ENCODE results near the gene FUT3. TPM values are rescaled to one million over a fixed set of nuclear protein-coding genes. Genes with fewer than 3 reads are reported as not detected.

The FUT3 gene
- polyA plus RNA-seq, result 0.64 and 0.82 TPM in 2 replicates
- not detected in 2 replicates for polyA minus RNA-seq

- no peak within 1 kb of the TSS for H3K27ac ChIP-seq (ENCODE audit: low read length)
- no peaks in the 10 kb centered on the region for H3K9me2 ChIP-seq (ENCODE audit: insufficient read depth, low read length)
- no peak within 1 kb of the TSS for H3K9ac ChIP-seq (ENCODE audit: low read length)
- no peak for TF ChIP-seq RAD21 (conservative IDR thresholded peaks at IDR 0.05)
- TF ChIP-seq, protein P1, sequence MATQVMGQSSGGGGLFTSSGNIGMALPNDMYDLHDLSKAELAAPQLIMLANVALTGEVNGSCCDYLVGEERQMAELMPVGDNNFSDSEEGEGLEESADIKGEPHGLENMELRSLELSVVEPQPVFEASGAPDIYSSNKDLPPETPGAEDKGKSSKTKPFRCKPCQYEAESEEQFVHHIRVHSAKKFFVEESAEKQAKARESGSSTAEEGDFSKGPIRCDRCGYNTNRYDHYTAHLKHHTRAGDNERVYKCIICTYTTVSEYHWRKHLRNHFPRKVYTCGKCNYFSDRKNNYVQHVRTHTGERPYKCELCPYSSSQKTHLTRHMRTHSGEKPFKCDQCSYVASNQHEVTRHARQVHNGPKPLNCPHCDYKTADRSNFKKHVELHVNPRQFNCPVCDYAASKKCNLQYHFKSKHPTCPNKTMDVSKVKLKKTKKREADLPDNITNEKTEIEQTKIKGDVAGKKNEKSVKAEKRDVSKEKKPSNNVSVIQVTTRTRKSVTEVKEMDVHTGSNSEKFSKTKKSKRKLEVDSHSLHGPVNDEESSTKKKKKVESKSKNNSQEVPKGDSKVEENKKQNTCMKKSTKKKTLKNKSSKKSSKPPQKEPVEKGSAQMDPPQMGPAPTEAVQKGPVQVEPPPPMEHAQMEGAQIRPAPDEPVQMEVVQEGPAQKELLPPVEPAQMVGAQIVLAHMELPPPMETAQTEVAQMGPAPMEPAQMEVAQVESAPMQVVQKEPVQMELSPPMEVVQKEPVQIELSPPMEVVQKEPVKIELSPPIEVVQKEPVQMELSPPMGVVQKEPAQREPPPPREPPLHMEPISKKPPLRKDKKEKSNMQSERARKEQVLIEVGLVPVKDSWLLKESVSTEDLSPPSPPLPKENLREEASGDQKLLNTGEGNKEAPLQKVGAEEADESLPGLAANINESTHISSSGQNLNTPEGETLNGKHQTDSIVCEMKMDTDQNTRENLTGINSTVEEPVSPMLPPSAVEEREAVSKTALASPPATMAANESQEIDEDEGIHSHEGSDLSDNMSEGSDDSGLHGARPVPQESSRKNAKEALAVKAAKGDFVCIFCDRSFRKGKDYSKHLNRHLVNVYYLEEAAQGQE (IDR thresholded peaks at IDR 0.05; ENCODE audit: borderline replicate concordance), result no peak
- no peak for TF ChIP-seq TAF1 (IDR thresholded peaks at IDR 0.05; ENCODE audit: low read depth)
- no peak for TF ChIP-seq MXI1 (conservative IDR thresholded peaks at IDR 0.05; ENCODE audit: poor library complexity, severe bottlenecking)
- no peak for TF ChIP-seq EZH2 (IDR thresholded peaks at IDR 0.05; ENCODE audit: borderline replicate concordance, insufficient read depth, low read length, poor library complexity, severe bottlenecking)
- TF ChIP-seq EP300 (conservative IDR thresholded peaks at IDR 0.05; ENCODE audit: poor library complexity, severe bottlenecking), result no peak
- TF ChIP-seq CTCF (IDR thresholded peaks at IDR 0.05; ENCODE audit: poor library complexity, severe bottlenecking), result no peak
- no peak for TF ChIP-seq SMC3 (conservative IDR thresholded peaks at IDR 0.05; ENCODE audit: poor library complexity)
- TF ChIP-seq POLR2AphosphoS5 (IDR thresholded peaks at IDR 0.05), result no peak
- no peaks in the 10 kb centered on the region for H3F3A ChIP-seq (ENCODE audit: insufficient read depth, low read length, poor library complexity, severe bottlenecking)
- H3K36me3 ChIP-seq (ENCODE audit: insufficient read depth, low read length), result no peaks in the 10 kb centered on the region
- H3K9me3 ChIP-seq (ENCODE audit: low read length), result no peaks in the 10 kb centered on the region
- H2AFZ ChIP-seq (ENCODE audit: low read depth, low read length), result no peak within 1 kb of the TSS
- H3K27me3 ChIP-seq (ENCODE audit: insufficient read depth, low read depth, low read length), result no peaks in the 10 kb centered on the region
- no peaks in the 10 kb centered on the region for H3K79me2 ChIP-seq (replicated peaks; ENCODE audit: insufficient read depth, low read length)
- no peak within 1 kb of the TSS for H3K4me2 ChIP-seq (ENCODE audit: low read length)
- no peak within 1 kb of the TSS for H3K4me3 ChIP-seq (ENCODE audit: low read length)
- H4K20me1 ChIP-seq (ENCODE audit: insufficient read depth), result no peaks in the 10 kb centered on the region
These were observed at the start of gene FUT3 for GRCh38 chr19:5851302-5851701. TSS of gene FUT3 (minus strand) at chr19:5851449.

DNA sequence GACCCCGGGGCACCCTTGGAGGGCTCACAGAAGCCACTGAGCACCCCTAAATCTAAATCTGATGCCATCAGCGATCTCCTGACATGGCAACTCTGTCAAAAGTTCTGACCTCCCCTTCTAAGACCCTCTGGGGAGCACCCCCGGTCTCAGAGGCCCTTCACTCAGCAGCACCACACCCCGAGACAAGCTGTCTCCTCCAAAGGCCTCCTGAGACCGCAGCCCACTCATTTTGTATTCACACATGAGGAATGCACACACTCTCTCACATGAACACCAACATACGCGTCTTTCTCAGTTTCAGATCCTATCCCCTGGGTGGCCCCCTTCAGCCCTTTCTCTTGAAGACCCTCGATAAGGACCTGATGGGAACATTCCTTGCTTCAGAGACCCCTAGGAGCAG lies 49.7 kb upstream of the FUT3 start:
- H3K9me2 ChIP-seq (ENCODE audit: insufficient read depth, low read length), result no peaks in the 10 kb centered on the region
- no peak overlapping the region for H2AFZ ChIP-seq (ENCODE audit: low read depth, low read length)
- H3K79me2 ChIP-seq (replicated peaks; ENCODE audit: insufficient read depth, low read length), result peaks cover 22% of the 10 kb centered on the region
- H3K9me3 ChIP-seq (ENCODE audit: low read length), result no peaks in the 10 kb centered on the region
- no peaks in the 10 kb centered on the region for H3K27me3 ChIP-seq (ENCODE audit: insufficient read depth, low read depth, low read length)
- no peaks in the 10 kb centered on the region for H3K36me3 ChIP-seq (ENCODE audit: insufficient read depth, low read length)
- H3K27ac ChIP-seq (ENCODE audit: low read length), result no peak overlapping the region
- no peak overlapping the region for H3K4me2 ChIP-seq (ENCODE audit: low read length)
- no peak overlapping the region for H3K4me3 ChIP-seq (ENCODE audit: low read length)
- no peak overlapping the region for H3K9ac ChIP-seq (ENCODE audit: low read length)
- TF ChIP-seq POLR2AphosphoS5 (IDR thresholded peaks at IDR 0.05) (no peak), EP300 (conservative IDR thresholded peaks at IDR 0.05; ENCODE audit: poor library complexity, severe bottlenecking) (no peak), RAD21 (conservative IDR thresholded peaks at IDR 0.05) (no peak), MXI1 (conservative IDR thresholded peaks at IDR 0.05; ENCODE audit: poor library complexity, severe bottlenecking) (no peak), CTCF (IDR thresholded peaks at IDR 0.05; ENCODE audit: poor library complexity, severe bottlenecking) (no peak)
- TF ChIP-seq, protein P1 (IDR thresholded peaks at IDR 0.05; ENCODE audit: borderline replicate concordance), result no peak
- no peaks in the 10 kb centered on the region for H3F3A ChIP-seq (ENCODE audit: insufficient read depth, low read length, poor library complexity, severe bottlenecking)
- no peaks in the 10 kb centered on the region for H4K20me1 ChIP-seq (ENCODE audit: insufficient read depth)

All from neural cell (in vitro differentiated cells).